ENCODE measurements around the gene TANK.

The TANK gene

GRCh38 chr2:161134547-161135518, 25.4 kb upstream of the TANK start:
- DNase-seq: no peak

- DNase-seq: peak in 1 of 5 experiments; percentile 19
Measured at GRCh38 chr2:161135951-161136593, 24.2 kb upstream of the TANK start.

GRCh38 chr2:161136696-161137324, 23.4 kb upstream of the TANK start:
- DNase-seq: peak in 2 of 5 experiments; percentile 70 to 88

- DNase-seq: peak in 2 of 5 experiments; percentile 19 to 57
Measured at GRCh38 chr2:161138429-161138828, 21.8 kb upstream of the TANK start.

GRCh38 chr2:161139098-161139987, 20.9 kb upstream of the TANK start:
- peak in 2 of 5 experiments; percentile 52 to 74 for DNase-seq

GRCh38 chr2:161141033-161141432, 19.2 kb upstream of the TANK start:
- DNase-seq: peak in 1 of 5 experiments; percentile 83

- DNase-seq: no peak
Measured at GRCh38 chr2:161146209-161146775, 13.9 kb upstream of the TANK start.

GRCh38 chr2:161146996-161147395, 13.2 kb upstream of the TANK start:
- DNase-seq: no peak

- no peak for DNase-seq
Measured at GRCh38 chr2:161147856-161148255, 12.4 kb upstream of the TANK start.

GRCh38 chr2:161150704-161151103, 9.5 kb upstream of the TANK start:
- DNase-seq: no peak

- DNase-seq: no peak
Measured at GRCh38 chr2:161152302-161152701, 7.9 kb upstream of the TANK start.

- no peak for DNase-seq
Measured at GRCh38 chr2:161158882-161159281, 1.3 kb upstream of the TANK start.

- DNase-seq: no peak
Measured at GRCh38 chr2:161159456-161160225, 587 bp upstream of the TANK start.

- DNase-seq: peak in 2 of 5 experiments; percentile 19 to 63
Measured at GRCh38 chr2:161161074-161161706, 962 bp downstream of the TANK start.

GRCh38 chr2:161163440-161163839, 3.2 kb downstream of the TANK start:
- no peak for DNase-seq

GRCh38 chr2:161164161-161164560, 3.9 kb downstream of the TANK start:
- DNase-seq: no peak

- DNase-seq: no peak
Measured at GRCh38 chr2:161165266-161165665, 5.0 kb downstream of the TANK start.

- no peak for DNase-seq
Measured at GRCh38 chr2:161165811-161166210, 5.6 kb downstream of the TANK start.

- DNase-seq: peak in 3 of 5 experiments; percentile 44 to 95 (median 72)
Measured at GRCh38 chr2:161166538-161167409, 6.5 kb downstream of the TANK start.

All from T-helper 2 cell (primary cell).